Measurements from ENCODE around the gene OXT.
"Not testable (repeated sequence)": the region's sequence is repeated elsewhere in the genome, so short reads cannot be mapped to it uniquely, and the experiment has no call there.

OXT gene

GRCh38 chr20:3071610-3072529 lies at the start of gene OXT:
TSS of gene OXT (plus strand) at chr20:3071620. CDS start at chr20:3071656, 36 bp downstream.
- DNase-seq (ENCODE audit: low read depth): peak; percentile 34

- no peak for DNase-seq (ENCODE audit: low read depth)
Observed at GRCh38 chr20:3021777-3022176, 49.6 kb upstream of the OXT start.

GRCh38 chr20:3022559-3023490 lies 48.6 kb upstream of the OXT start:
- DNase-seq (ENCODE audit: low read depth): not testable (repeated sequence)

- no peak for DNase-seq (ENCODE audit: low read depth)
Observed at GRCh38 chr20:3027987-3028386, 43.4 kb upstream of the OXT start.

- no peak for DNase-seq (ENCODE audit: low read depth)
Observed at GRCh38 chr20:3031524-3032147, 39.8 kb upstream of the OXT start.

GRCh38 chr20:3032624-3033023 lies 38.8 kb upstream of the OXT start:
- DNase-seq (ENCODE audit: low read depth): no peak

- DNase-seq (ENCODE audit: low read depth): no peak
Observed at GRCh38 chr20:3037654-3038053, 33.8 kb upstream of the OXT start.

- DNase-seq (ENCODE audit: low read depth): no peak
Observed at GRCh38 chr20:3038454-3038853, 33.0 kb upstream of the OXT start.

GRCh38 chr20:3039426-3039825 lies 32.0 kb upstream of the OXT start:
- no peak for DNase-seq (ENCODE audit: low read depth)

- DNase-seq (ENCODE audit: low read depth): no peak
Observed at GRCh38 chr20:3040086-3040485, 31.3 kb upstream of the OXT start.

GRCh38 chr20:3041854-3042409 lies 29.5 kb upstream of the OXT start:
- DNase-seq (ENCODE audit: low read depth): no peak

GRCh38 chr20:3042625-3043024 lies 28.8 kb upstream of the OXT start:
- DNase-seq (ENCODE audit: low read depth): no peak

GRCh38 chr20:3043322-3043721 lies 28.1 kb upstream of the OXT start, which contains the start of gene GNRH2:
TSS of gene GNRH2 (plus strand) at chr20:3043622. CDS start at chr20:3044415, 793 bp downstream.
- DNase-seq (ENCODE audit: low read depth): no peak

GRCh38 chr20:3044336-3044965 lies 27.0 kb upstream of the OXT start:
- no peak for DNase-seq (ENCODE audit: low read depth)

GRCh38 chr20:3045042-3045815 lies 26.2 kb upstream of the OXT start:
- DNase-seq (ENCODE audit: low read depth): peak; percentile 24

GRCh38 chr20:3045816-3046676 lies 25.4 kb upstream of the OXT start, which contains the start of gene MRPS26:
TSS of gene MRPS26 (plus strand) at chr20:3046052. CDS start at chr20:3046069, 17 bp downstream.
- peak; percentile 57 for DNase-seq (ENCODE audit: low read depth)

GRCh38 chr20:3046677-3047462 lies 24.6 kb upstream of the OXT start:
- DNase-seq (ENCODE audit: low read depth): no peak

Measured in stimulated activated CD8-positive, alpha-beta memory T cell treated with anti-CD3 and anti-CD28 coated beads, Interleukin-15, amount 100 ng/mL, for 1 hour (primary cell).